LNCaP clone FGC (cell line): ENCODE results near the gene COL13A1.
A peak's percentile ranks its signal among the peaks of the same experiment; 100 is the strongest.

Source experiments
- DNase-seq: peaks from one replicate; pipeline ENCODE4 v3.0.0-alpha.2; 2011; ENCODE audit warnings: low read depth
- H3K4me3 ChIP-seq: 2 replicates; pipeline ENCODE4 v1.5.1; 2011; ENCODE audit warnings: mild to moderate bottlenecking, low read depth, low read length, control low read depth
- TF ChIP-seq, protein P1 (sequence below): IDR thresholded peaks from 2 replicates; pipeline ENCODE4 v1.5.1; 2012; ENCODE audit warnings: mild to moderate bottlenecking; ENCODE audit not compliant: control insufficient read depth, insufficient read depth; ENCODE audit errors: extremely low read depth

COL13A1 gene

DNA sequence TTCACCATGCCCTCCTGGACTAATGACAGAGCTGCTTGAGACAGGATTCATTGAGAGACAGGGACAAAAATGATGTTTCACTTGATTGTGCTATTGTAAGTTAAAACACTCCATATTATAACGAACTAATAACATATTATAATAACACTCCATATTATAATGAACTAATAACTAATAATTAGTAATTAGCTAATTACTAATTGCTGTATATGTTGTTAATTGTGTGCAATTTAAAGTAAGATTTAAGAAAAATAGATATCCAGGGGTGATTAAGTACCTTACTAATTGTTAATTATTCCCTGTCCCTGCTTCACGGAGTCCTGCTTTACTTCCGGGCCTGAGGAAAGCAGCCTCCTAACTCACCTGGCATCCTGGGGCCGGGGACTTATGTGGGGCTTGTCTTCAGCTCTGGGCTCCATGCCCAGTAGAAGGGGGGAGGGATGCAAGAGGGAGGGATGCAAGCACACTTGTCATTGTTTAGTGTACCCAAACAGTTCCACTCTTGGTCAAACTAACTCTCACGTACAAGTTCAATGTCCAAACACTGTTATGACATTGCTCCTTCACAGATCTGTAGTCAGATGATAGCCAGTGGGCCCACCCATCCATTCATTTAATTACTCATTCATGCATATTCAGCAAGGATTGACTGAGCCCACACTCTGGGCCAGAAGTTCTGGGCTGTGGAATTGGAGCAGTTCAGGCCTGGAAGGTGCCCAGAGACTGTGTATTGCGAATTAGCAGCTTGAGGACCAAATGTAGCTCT lies 53.8 kb downstream of the COL13A1 start:
- no peak for DNase-seq
- TF ChIP-seq, protein P1, sequence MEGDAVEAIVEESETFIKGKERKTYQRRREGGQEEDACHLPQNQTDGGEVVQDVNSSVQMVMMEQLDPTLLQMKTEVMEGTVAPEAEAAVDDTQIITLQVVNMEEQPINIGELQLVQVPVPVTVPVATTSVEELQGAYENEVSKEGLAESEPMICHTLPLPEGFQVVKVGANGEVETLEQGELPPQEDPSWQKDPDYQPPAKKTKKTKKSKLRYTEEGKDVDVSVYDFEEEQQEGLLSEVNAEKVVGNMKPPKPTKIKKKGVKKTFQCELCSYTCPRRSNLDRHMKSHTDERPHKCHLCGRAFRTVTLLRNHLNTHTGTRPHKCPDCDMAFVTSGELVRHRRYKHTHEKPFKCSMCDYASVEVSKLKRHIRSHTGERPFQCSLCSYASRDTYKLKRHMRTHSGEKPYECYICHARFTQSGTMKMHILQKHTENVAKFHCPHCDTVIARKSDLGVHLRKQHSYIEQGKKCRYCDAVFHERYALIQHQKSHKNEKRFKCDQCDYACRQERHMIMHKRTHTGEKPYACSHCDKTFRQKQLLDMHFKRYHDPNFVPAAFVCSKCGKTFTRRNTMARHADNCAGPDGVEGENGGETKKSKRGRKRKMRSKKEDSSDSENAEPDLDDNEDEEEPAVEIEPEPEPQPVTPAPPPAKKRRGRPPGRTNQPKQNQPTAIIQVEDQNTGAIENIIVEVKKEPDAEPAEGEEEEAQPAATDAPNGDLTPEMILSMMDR: no peak
- H3K4me3 ChIP-seq: no peak overlapping the region

DNA sequence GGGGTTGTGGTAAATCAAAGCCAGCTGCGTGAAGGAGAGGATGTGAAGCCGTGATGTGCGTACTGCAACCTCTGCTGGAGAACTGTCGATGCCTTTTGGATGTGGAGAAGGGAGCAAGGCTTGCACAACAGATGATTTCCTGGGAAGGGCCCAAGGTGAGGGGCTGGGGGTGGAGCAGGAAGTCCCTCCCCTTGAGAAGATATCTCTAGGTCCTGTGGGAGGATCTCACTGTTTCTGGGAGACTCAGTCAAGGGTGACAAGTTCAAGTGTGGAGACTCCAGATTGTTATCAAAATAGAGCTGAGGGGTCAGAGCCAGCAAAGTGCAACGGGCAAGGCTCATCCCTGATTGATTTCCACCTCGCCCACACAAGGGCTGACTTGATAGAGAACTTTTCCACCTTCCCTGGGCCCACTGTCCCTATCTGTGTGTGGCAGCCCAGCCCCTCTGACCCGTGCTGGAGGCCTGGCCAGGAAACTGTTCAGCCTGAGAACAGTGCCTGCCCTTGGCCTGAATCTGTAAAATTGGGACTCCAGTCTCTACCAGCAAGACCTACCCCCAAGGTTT lies 55.0 kb downstream of the COL13A1 start:
- DNase-seq: no peak
- TF ChIP-seq, protein P1: no peak
- H3K4me3 ChIP-seq: no peak overlapping the region

DNA sequence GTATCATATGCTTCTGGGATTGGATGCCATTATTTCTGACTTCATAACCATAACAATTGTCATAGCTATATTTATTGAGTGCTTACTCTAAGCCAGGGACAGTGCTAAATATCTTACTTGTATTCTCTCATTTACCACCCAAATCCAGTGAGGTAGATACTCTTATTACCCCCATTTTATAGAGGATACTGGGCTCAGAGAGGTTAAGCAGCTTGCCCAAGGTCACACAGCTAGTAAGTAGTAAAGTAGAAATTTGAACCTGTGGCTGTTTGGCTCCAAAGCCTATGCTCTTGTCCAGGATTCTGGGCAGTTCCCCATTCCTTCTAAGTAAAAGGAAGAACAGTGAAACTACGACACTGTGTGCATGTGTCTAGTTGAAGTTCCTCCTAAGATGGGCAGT lies 56.5 kb downstream of the COL13A1 start:
- no peak overlapping the region for H3K4me3 ChIP-seq
- DNase-seq: no peak
- TF ChIP-seq, protein P1: no peak

DNA sequence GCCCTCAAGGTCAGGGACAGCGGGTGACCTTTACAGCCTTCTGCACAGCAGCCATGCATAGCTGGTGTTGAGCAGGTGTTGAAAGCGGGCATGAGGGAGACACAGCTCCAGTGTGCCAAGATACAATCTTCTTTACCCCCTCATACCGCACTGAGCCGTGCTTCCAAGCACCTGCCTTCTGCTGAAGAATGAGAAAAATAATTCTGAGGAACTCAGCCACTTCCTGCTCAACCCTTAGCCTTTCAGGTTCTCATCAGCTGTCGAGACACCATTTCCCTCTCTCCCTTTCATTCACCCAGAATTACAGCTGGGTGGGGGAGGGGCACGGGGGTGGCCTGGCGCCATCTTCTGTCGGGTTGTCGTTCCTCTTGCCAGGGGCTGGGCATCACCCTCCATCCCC lies 58.6 kb downstream of the COL13A1 start:
- no peak overlapping the region for H3K4me3 ChIP-seq
- TF ChIP-seq, protein P1: no peak
- DNase-seq: no peak

DNA sequence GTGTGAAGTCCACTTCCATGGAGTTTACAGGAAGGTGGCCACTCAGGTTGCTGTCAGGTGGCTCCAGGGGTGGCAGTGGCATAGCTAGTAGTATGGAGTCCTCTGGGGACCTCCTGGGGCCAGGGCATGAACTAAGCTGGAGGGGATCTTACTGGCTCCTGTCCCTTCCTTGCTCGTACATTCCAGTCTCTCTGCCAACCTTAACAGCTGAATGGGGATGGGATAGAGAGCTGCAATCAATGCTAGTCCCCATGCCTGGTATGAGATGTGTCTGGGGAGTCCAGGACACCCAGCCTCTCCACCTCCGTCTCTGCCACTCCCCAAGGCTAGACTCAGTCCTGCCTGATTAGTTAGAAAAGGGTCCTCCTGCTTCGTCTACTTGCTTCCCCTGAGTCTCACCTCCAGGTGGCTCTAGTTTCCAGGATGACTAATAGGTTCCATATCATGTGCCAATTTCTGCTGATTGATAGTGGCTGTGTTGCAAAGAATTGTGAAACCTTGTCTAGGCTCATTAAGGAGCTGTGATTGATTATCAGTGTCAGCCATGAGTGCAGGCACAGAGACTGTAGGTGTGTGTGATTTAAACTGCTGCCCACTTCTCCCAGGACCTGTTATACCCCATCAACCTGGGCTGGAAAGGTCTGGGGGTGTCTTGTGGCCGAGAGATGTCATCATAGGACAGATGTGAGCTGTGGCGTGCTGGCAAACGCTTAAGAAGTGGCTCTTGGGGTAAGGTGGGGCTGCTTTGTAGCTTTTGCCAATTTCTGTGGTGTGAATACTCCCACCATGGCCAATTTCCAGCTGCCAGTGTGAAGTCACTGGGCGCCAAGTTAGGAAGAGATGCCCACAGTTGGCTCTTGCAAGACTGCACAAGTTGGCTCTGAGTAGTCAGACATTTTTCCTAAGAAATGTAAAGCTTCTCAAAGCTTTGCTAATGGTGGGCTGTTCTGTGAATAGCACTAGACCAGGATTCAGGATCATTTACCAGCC lies 59.8 kb downstream of the COL13A1 start:
- DNase-seq: peak; percentile 30
- no peak overlapping the region for H3K4me3 ChIP-seq
- TF ChIP-seq, protein P1: peak; percentile 46

DNA sequence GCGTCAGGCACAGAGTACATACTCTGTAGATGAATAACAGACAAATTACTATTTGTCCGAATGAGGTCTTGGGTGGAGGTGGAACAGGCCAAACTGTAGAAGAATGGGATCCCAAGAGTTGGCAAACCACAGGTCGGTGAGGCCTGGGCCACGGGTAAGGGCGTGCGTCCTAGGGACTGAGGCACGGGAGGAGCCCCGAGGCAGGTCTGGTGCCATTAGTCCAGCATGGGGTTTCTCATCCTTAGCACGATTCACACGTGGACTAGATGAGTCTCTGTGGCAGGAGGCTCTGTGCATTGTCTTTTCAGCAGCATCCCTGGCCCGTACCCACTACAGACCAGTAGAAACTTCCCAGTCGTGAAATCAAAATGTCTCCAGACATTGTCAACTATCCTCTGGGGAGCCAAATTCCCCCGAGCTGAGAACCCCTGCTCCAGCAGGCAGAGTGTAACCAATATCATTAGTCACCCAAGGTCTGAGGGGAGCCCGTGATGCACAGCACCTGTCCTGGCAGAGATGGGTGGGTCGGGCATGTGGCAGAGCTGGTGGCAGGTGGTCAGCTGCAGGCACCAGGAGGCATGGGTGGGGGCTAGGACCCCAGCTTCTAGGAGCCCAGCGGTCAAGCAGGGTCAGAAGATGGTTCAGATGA lies 61.3 kb downstream of the COL13A1 start:
- TF ChIP-seq, protein P1: no peak
- no peak for DNase-seq
- no peak overlapping the region for H3K4me3 ChIP-seq
